Loucy (cell line): ENCODE measurements around the gene HNRNPK.

Experiments
- H2AFZ ChIP-seq: fragments of 200-600 bp; sonication (generic); 2 replicates; pipeline ENCODE4 v1.6.0; 2016; ENCODE audit warnings: antibody characterized with exemption, mild to moderate bottlenecking, low read length, moderate library complexity
- H3F3A ChIP-seq: fragments of 200-600 bp; 2 replicates; pipeline ENCODE4 v1.6.0; 2016; ENCODE audit warnings: antibody characterized with exemption, low read depth, mild to moderate bottlenecking
- H3K27me3 ChIP-seq: fragments of 200-600 bp; sonication (generic); 2 replicates; pipeline ENCODE4 v1.6.1; 2014; ENCODE audit warnings: low read length, mild to moderate bottlenecking; ENCODE audit not compliant: insufficient read depth, poor library complexity, severe bottlenecking
- H3K36me3 ChIP-seq: fragments of 200-600 bp; sonication (generic); 2 replicates; pipeline ENCODE4 v1.6.1; 2016; ENCODE audit warnings: low read length; ENCODE audit not compliant: insufficient read depth
- H3K4me1 ChIP-seq: fragments of 200-600 bp; sonication (generic); 2 replicates; pipeline ENCODE4 v1.5.1; 2014; ENCODE audit warnings: low read length, mild to moderate bottlenecking; ENCODE audit not compliant: insufficient read depth, poor library complexity, severe bottlenecking
- H3K4me2 ChIP-seq: fragments of 200-600 bp; sonication (generic); 2 replicates; pipeline ENCODE4 v1.6.0; 2014; ENCODE audit warnings: antibody characterized with exemption, low read length, low read depth, mild to moderate bottlenecking; ENCODE audit not compliant: poor library complexity, severe bottlenecking
- H3K4me3 ChIP-seq: fragments of 200-600 bp; sonication (generic); 2 replicates; pipeline ENCODE4 v1.5.1; 2014; ENCODE audit warnings: low read length, mild to moderate bottlenecking, mixed read lengths; ENCODE audit not compliant: poor library complexity, severe bottlenecking
- H3K79me2 ChIP-seq: fragments of 200-600 bp; sonication (generic); 2 replicates; pipeline ENCODE4 v1.6.1; 2014; ENCODE audit warnings: low read length; ENCODE audit not compliant: insufficient read depth
- H3K9ac ChIP-seq: fragments of 200-600 bp; sonication (generic); 2 replicates; pipeline ENCODE4 v1.6.0; 2014; ENCODE audit warnings: mild to moderate bottlenecking, low read depth, low read length, moderate library complexity; ENCODE audit not compliant: poor library complexity, severe bottlenecking
- H3K9me2 ChIP-seq: fragments of 200-600 bp; sonication (generic); replicated peaks from 2 replicates; pipeline ENCODE4 v1.6.1; 2016; ENCODE audit warnings: low read depth, low read length, mixed read lengths
- H3K9me3 ChIP-seq: fragments of 200-600 bp; sonication (generic); 2 replicates; pipeline ENCODE4 v1.6.1; 2014; ENCODE audit warnings: mild to moderate bottlenecking, antibody characterized with exemption, low read length, low read depth; ENCODE audit not compliant: insufficient read depth
- H4K20me1 ChIP-seq: fragments of 200-600 bp; sonication (generic); 2 replicates; pipeline ENCODE4 v1.6.0; 2014; ENCODE audit warnings: antibody characterized with exemption, low read length, mild to moderate bottlenecking; ENCODE audit not compliant: insufficient read depth, poor library complexity, severe bottlenecking
- CTCF ChIP-seq: fragments of 200-600 bp; sonication (generic); conservative IDR thresholded peaks from 2 replicates; pipeline ENCODE4 v1.5.1; 2014; ENCODE audit warnings: mild to moderate bottlenecking, antibody characterized with exemption, low read length
- EZH2phosphoT487 ChIP-seq: fragments of 200-600 bp; IDR thresholded peaks from 2 replicates; pipeline ENCODE4 v1.6.1; 2018; ENCODE audit warnings: antibody characterized with exemption, mild to moderate bottlenecking, moderate library complexity, borderline replicate concordance

HNRNPK gene

GRCh38 chr9:83976372-83976771, 3.6 kb downstream of the HNRNPK start:
- H4K20me1 ChIP-seq = peaks cover 84% of the 10 kb centered on the region
- no peaks in the 10 kb centered on the region for H3K9me3 ChIP-seq
- H3K79me2 ChIP-seq = peaks cover 95% of the 10 kb centered on the region
- H3K9ac ChIP-seq = peak overlapping the region; percentile 100
- H3K4me2 ChIP-seq = peak overlapping the region; percentile 89
- H3K36me3 ChIP-seq = peaks cover 79% of the 10 kb centered on the region
- H3K9me2 ChIP-seq = no peaks in the 10 kb centered on the region
- H2AFZ ChIP-seq = no peak overlapping the region
- no peak for TF ChIP-seq EZH2phosphoT487
- no peak for TF ChIP-seq CTCF
- H3K4me3 ChIP-seq = peak overlapping the region; percentile 82
- H3K4me1 ChIP-seq = peaks cover 57% of the 10 kb centered on the region
- H3F3A ChIP-seq = no peaks in the 10 kb centered on the region
- H3K27me3 ChIP-seq = peaks cover 13% of the 10 kb centered on the region

GRCh38 chr9:83975300-83975699, 4.7 kb downstream of the HNRNPK start:
- 0 out of 2 replicates have a peak, but pooled peaks cover 4% of the 10 kb centered on the region for H3F3A ChIP-seq
- peak overlapping the region; percentile 89 for H3K4me2 ChIP-seq

GRCh38 chr9:83972286-83972685, 7.7 kb downstream of the HNRNPK start:
- H3K27me3 ChIP-seq = no peaks in the 10 kb centered on the region
- H3K9me2 ChIP-seq = no peaks in the 10 kb centered on the region
- no peak overlapping the region for H3K9ac ChIP-seq
- H3K79me2 ChIP-seq = peaks cover 82% of the 10 kb centered on the region
- peak overlapping the region; percentile 57 for H3K4me2 ChIP-seq
- H3K9me3 ChIP-seq = no peaks in the 10 kb centered on the region
- H3F3A ChIP-seq = peaks cover 7% of the 10 kb centered on the region; the same call in 1 of the 2 replicates
- H3K36me3 ChIP-seq = peaks cover 97% of the 10 kb centered on the region
- peak overlapping the region; percentile 47 for H3K4me3 ChIP-seq
- peaks cover 47% of the 10 kb centered on the region for H3K4me1 ChIP-seq
- H4K20me1 ChIP-seq = peaks cover 92% of the 10 kb centered on the region
- H2AFZ ChIP-seq = no peak overlapping the region
- TF ChIP-seq CTCF (no peak), EZH2phosphoT487 (no peak)

More at GRCh38 chr9:83975300-83975699, 4.7 kb downstream of the HNRNPK start:
- Histone ChIP-seq H3K27me3 (peaks cover 13% of the 10 kb centered on the region), H3K36me3 (peaks cover 90% of the 10 kb centered on the region), H4K20me1 (peaks cover 92% of the 10 kb centered on the region), H3K4me1 (peaks cover 57% of the 10 kb centered on the region), H2AFZ (no peak overlapping the region), H3K9me2 (no peaks in the 10 kb centered on the region), H3K79me2 (peaks cover 98% of the 10 kb centered on the region), H3K9me3 (no peaks in the 10 kb centered on the region), H3K4me3 (peak overlapping the region; percentile 82), H3K9ac (peak overlapping the region; percentile 23)
- no peak for TF ChIP-seq CTCF
- no peak for TF ChIP-seq EZH2phosphoT487
